Stimulated activated CD8-positive, alpha-beta memory T cell treated with anti-CD3 and anti-CD28 coated beads, Interleukin-15, amount 100 ng/mL, for 48 hours (primary cell): ENCODE results near the gene PLOD3.
"Not testable (repeated sequence)": the region's sequence is repeated elsewhere in the genome, so short reads cannot be mapped to it uniquely, and the experiment has no call there.

Experiments
- DNase-seq, 2 donors: peaks; one replicate each; pipeline ENCODE4 v3.0.0-alpha.2; 2020; ENCODE audit warnings: low read depth in 2 of 2

PLOD3 gene

DNA sequence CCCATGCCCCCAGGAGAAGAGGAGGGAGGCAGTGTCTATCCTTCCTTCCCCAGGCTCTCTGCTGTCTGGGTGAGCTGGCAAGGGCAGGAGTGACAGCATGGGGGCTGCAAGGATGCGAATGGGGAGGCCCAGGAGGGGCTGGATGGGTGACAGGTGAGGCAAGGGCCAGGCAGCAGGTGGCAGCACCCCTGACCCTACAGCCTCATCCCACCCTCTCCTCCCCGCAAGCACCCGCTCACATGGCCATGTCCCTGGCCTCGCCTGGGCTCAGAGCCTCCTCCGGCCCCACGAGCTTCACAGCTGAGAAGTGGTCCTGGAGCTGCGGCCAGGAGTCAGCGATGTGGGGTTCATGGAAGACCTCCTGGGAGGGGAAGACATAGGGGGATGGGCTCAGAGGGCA lies 5.4 kb downstream of the PLOD3 start:
- DNase-seq, result no peak

- no peak for DNase-seq
Observed at GRCh38 chr7:101211501-101211900, 5.9 kb downstream of the PLOD3 start.

DNA sequence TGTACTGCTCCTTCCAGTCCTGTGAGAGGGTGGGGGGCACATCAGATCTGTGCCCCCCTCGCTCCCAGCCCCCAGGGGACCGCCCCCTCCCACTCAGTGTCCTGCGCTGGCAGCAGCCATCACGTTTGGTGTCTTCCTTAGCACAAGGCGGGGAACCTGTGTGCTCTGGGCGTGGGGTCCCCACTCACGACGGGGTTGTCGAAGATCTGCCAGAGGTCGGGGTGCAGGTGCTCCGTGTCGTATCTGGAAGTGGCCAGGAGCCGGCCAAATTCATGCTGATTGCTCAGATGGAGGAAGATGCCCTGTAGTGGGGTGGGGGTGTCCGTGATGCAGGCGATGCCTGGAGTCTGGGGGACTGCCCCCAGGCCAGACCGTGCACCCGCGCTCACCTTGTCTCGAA lies 7.2 kb downstream of the PLOD3 start:
- no peak for DNase-seq

DNA sequence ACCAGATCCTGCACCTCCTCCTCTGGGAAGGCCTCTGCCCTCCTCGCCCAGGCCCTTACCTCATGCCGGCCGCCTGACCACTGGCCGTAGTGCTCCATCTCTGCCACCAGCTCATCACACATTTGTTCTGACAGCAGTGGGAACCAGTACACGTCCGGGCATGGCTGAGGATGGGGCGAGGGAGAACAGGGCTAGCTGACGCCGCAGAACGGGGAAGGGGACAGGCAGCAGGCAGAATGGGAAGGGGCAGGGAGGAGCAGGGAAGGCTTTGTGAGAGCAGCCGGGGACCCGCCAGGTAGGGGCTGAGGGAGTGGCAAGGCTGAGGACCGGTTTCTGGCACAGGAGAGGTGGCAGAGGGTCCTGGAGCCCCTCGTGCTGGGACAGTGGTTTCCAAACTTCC lies 8.6 kb downstream of the PLOD3 start:
- no peak for DNase-seq

DNA sequence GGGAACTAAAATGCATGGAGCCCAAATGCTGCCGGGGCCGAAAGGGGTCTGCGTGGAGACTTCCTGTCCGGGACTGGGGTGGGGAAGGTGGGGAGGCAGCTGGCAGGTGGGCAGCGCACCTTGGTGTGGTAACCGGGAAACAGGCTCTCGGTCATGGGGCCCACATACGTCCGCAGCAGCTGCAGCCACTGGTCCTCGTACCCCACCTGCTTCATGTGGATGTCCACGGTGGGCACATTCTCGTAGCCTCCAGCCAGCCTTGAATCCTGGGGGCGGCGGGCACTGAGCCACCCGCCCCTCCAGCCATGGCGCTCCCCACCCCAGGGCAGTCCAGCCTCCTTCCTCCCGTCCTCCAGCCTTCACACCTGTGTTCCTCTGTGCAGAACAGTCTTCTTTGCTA lies 9.9 kb downstream of the PLOD3 start:
- DNase-seq, result no peak

DNA sequence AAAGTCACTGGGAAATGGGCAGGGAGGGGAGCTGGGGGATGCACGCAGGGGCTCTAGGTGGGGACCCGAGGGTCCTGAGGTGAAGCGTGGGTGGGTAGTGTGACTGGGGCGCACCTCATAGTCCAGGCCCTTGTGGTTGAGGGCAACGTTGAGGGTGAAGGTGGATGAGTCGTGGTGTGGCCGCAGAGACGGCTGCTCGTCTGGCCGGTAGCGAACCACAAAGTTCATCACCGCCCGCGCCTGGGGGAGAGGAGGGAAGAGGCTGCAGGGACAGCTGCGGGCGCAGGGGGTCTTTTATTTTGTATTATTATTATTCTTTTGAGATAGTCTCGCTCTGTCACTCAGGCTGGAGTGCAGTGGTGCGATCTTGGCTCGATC lies 10.7 kb downstream of the PLOD3 start:
- no peak for DNase-seq

- no peak for DNase-seq
Observed at GRCh38 chr7:101205901-101206664, 11.3 kb downstream of the PLOD3 start.

DNA sequence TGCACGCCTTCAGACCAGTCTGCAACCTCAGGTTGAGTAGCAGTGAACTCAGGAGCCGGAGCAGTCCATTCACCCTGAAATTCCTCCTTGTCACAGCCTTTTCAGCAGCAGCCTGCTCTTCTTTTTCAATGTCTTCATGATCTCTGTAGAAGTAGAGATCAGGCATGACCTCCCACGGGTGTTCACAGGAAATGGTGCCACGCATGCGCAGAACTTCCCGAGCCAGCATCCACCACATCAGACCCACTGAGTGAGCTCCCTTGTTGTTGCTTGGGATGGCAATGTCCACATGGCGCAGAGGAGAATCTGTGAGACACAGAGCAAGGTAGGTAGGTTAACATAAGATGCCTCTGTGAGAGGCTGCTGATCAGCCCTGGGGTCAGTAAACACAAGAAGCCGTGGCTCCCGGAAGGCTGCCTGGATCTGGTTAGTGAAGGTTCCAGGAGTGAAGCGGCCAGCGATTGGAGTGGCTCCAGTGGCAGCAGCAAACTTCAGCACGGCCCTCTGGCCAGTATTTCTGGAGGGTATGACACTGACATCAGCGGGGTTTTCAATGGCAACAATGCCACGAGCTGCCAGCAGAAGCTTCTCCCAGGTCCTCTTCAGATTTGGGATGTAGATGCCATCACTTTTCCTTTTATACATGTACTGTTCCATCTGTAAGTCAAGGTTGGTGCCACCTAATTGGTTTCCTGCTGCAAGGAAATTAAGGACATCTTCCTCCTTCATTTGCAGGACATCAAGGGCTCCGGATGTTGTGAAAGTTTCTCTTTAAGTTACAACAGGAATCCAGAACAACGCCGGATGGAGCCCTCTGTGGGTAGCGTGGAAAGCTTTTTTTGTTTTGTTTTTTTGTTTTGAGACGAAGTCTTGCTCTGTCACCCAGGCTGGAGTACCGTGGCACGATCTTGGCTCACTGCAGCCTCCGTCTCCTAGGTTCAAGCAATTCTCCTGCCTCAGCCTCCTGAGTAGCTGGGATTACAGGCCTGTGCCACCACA lies 13.3 kb downstream of the PLOD3 start:
- DNase-seq, result not testable (repeated sequence)

DNA sequence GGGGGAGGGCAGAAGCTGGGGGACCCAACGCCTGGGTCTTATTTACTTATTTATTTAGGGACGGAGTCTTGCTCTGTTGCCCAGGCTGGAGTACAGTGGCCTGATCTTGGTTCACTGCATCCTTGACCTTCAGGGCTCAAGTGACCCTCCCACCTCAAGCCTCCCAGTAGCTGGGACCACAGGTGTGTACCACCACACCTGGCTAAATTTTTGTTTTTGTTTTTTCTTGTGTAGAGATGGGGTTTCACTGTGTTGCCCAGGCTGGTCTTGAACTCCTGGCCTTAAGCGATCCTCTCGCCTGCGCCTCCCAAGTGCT lies 14.8 kb downstream of the PLOD3 start:
- no peak for DNase-seq

GRCh38 chr7:101201695-101202602 lies 15.4 kb downstream of the PLOD3 start:
- DNase-seq, result no peak

- DNase-seq, result no peak
Observed at GRCh38 chr7:101200862-101201599, 16.4 kb downstream of the PLOD3 start, which contains the start of gene MOGAT3. Gene MOGAT3 (minus strand): TSS chr7:101201036. CDS start chr7:101200854, 182 bp downstream.

- DNase-seq, result no peak
Observed at GRCh38 chr7:101200504-101200861, 16.9 kb downstream of the PLOD3 start.

DNA sequence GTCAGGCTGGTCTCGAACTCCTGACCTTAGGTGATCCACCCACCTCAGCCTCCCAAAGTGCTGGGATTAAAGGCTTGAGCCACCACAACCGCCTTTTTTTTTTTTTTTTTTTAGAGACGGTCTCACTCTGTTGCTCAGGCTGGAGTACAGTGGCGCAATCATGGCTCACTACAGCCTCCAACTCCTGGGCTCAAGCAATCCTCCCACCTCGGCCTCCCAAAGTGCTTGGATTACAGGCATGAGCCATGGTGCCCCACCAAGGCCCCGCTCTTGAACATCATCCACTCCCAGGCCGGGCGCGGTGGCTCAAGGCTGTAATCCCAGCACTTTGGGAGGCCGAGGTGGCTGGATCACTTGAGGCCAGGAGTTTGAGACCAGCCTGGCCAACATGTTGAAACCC lies 17.9 kb downstream of the PLOD3 start:
- DNase-seq, result not testable (repeated sequence)

- no peak for DNase-seq
Observed at GRCh38 chr7:101198476-101198875, 18.9 kb downstream of the PLOD3 start.

DNA sequence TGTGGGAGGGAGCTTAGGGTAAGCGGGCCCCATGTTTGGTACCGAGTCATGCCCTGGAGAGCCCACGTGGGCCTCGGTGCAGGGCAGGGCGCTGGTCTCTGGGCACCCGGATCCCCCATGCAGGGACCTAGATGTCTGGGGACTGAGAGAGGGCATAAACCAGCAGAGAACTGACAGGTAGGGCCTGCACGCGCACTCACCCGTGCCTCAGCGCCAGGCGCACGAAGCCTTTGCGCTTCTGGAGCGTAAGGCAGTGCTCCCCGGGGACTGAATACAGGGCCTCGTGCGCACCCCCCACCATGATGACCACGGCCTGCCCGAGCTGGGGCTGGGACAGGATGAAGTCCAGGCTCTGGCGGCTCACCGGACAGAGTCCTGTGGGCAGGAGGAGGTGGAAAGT lies 19.4 kb downstream of the PLOD3 start:
- DNase-seq, result no peak

DNA sequence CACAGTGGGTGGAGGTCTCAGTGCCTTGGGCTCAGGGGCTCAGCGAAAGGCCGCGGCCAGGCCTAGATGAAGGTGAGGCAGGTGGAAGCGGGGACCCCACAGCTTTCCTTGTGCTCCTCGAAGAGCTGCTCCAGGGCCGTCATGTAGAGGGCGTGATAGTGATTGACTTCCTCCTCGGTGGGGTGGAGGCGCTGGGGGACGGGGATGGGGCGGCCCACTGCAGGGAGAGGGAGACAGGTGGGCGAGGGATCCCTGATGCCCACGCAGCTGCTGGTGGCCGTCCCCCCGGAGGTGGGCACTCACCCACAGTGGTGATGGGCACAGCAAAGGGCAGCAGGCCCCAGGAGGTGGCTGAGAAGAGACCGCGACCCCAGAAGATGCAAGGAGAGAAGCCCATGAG lies 21.5 kb downstream of the PLOD3 start:
- no peak for DNase-seq

DNA sequence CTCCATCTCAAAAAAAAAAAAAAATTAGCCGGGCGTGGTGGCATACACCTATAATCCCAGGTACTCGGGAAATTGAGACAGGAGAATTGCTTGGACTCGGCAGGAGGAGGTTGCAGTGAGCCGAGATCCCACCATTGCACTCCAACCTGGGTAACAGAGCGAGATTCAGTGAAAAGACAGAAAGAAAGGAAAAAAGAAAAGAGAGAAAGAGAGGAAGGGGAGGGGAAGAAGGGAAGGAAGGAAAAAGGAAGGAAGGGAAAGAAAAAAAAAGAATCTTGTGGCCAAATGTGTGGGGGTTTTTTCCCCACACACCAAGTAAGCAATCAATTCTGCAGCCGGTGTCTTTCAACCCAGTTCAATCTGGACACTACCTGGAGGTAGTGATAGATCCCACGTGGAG lies 28.3 kb downstream of the PLOD3 start:
- no peak for DNase-seq

- DNase-seq, result no peak
Observed at GRCh38 chr7:101186844-101187428, 30.4 kb downstream of the PLOD3 start.

GRCh38 chr7:101186194-101186593 lies 31.2 kb downstream of the PLOD3 start:
- DNase-seq, result no peak

- DNase-seq, result no peak
Observed at GRCh38 chr7:101185258-101185839, 32.0 kb downstream of the PLOD3 start.
